K562 (cell line): Measurements from ENCODE around the gene FAM136A. TPM values are rescaled to one million over a fixed set of nuclear protein-coding genes. Genes with fewer than 3 reads are reported as not detected.

Source experiments
- E2F8 ChIP-seq: fragments of 450-650 bp; IDR thresholded peaks from 2 replicates; pipeline ENCODE4 v1.7.1; 2018; ENCODE audit warnings: mild to moderate bottlenecking, low read depth; ENCODE audit not compliant: partially characterized antibody
- EGR1 ChIP-seq: fragments of 450-650 bp; conservative IDR thresholded peaks from 2 replicates; pipeline ENCODE4 v1.6.1; 2017; ENCODE audit warnings: mild to moderate bottlenecking
- IRF1 ChIP-seq: sonication (generic); formaldehyde crosslinking; IDR thresholded peaks from 2 replicates; pipeline ENCODE4 v1.8.0; 2022; ENCODE audit warnings: missing genetic modification reagents, mild to moderate bottlenecking, borderline replicate concordance
- IRF2 ChIP-seq: sonication (generic); formaldehyde crosslinking; IDR thresholded peaks from 2 replicates; pipeline ENCODE4 v1.8.1; 2022; ENCODE audit warnings: mild to moderate bottlenecking, missing genetic modification reagents
- L3MBTL2 ChIP-seq: fragments of 450-650 bp; IDR thresholded peaks from 2 replicates; pipeline ENCODE4 v1.6.1; 2016; ENCODE audit warnings: mild to moderate bottlenecking, moderate library complexity
- NR2C1 ChIP-seq, 2 experiments: fragments of 450-650 bp; IDR thresholded peaks; 2 replicates each; pipeline ENCODE4 v1.6.1; 2017; ENCODE audit warnings: mild to moderate bottlenecking in 2 of 2, antibody characterized with exemption in 1 of 2, inconsistent platforms in 1 of 2, missing compliant biosample characterization in 1 of 2, missing genetic modification characterization in 1 of 2
- PTBP1 ChIP-seq: fragments of 200-400 bp; formaldehyde crosslinking; IDR thresholded peaks from 2 replicates; pipeline ENCODE4 v1.6.1; 2017; ENCODE audit warnings: low read depth, low read length
- RAD51 ChIP-seq: fragments of 450-650 bp; IDR thresholded peaks from 2 replicates; pipeline ENCODE4 v1.7.1; 2016; ENCODE audit warnings: low read depth, mild to moderate bottlenecking, borderline replicate concordance
- RBM14 ChIP-seq: fragments of 200-400 bp; formaldehyde crosslinking; IDR thresholded peaks from 2 replicates; pipeline ENCODE4 v1.6.1; 2018; ENCODE audit warnings: low read depth, mild to moderate bottlenecking, low read length, moderate library complexity, borderline replicate concordance; ENCODE audit not compliant: insufficient read depth
- RBM15 ChIP-seq: fragments of 200-400 bp; formaldehyde crosslinking; IDR thresholded peaks from 2 replicates; pipeline ENCODE4 v1.6.1; 2018; ENCODE audit warnings: mild to moderate bottlenecking, low read length, moderate library complexity; ENCODE audit not compliant: insufficient read depth
- RNF219 ChIP-seq: fragments of 250-450 bp; sonication (Bioruptor Pico); IDR thresholded peaks from 2 replicates; pipeline ENCODE4 v1.5.0; 2022; ENCODE audit warnings: mild to moderate bottlenecking
- SRSF7 ChIP-seq: fragments of 200-400 bp; formaldehyde crosslinking; optimal IDR thresholded peaks from 2 replicates; pipeline ENCODE3; 2017; ENCODE audit warnings: mild to moderate bottlenecking, low read depth, low read length
- TCF3 ChIP-seq: sonication (generic); formaldehyde crosslinking; IDR thresholded peaks from 2 replicates; pipeline ENCODE4 v1.4.0; 2020; ENCODE audit warnings: mild to moderate bottlenecking, missing genetic modification reagents
- TRIM24 ChIP-seq, 2 experiments: fragments of 450-650 bp; IDR thresholded peaks; 2 replicates each; pipeline ENCODE4 v1.6.1; 2016
- ZFP1 ChIP-seq: fragments of 450-650 bp; formaldehyde crosslinking; IDR thresholded peaks from 2 replicates; pipeline ENCODE4 v1.4.0; 2020; ENCODE audit warnings: mild to moderate bottlenecking, mixed read lengths
- ZNF140 ChIP-seq: fragments of 250-450 bp; sonication (Bioruptor Pico); IDR thresholded peaks from 2 replicates; pipeline ENCODE4 v1.8.0; 2021; ENCODE audit warnings: moderate library complexity, mild to moderate bottlenecking, inconsistent platforms
- polyA plus RNA-seq, 8 experiments: library from polyadenylated mRNA; depleted of rRNA in 4 of 8; stranded (reverse) in 5 of 8; unstranded in 3 of 8; fragments of >200 nt; fragmentation: Nextera tagmentation in 2 of 8; fragmentation: Illumina TruSeq in 1 of 8; extraction: Ambion mirVana in 2 of 8; extraction: Trizol in 1 of 8; gene quantifications; 2 replicates each; pipeline versions ENCODE4 v1.2.1 to v1.2.3, GENCODE V29; 2011 to 2014; ENCODE audit warnings: inconsistent platforms in 1 of 8, missing spikeins in 1 of 8
- total RNA-seq, 7 experiments: library from RNA; depleted of rRNA in 6 of 7; stranded (reverse); fragments of >200 nt in 6 of 7; fragmentation: Illumina TruSeq in 2 of 7; extraction: Trizol in 2 of 7; gene quantifications; 2 replicates each; pipeline versions ENCODE4 v1.2.1 to v1.2.3, GENCODE V29; 2011 to 2021; ENCODE audit warnings: low replicate concordance in 1 of 7
- TF ChIP-seq, protein P1 (sequence below): fragments of 250-450 bp; sonication (Bioruptor Pico); IDR thresholded peaks from 2 replicates; pipeline ENCODE4 v1.4.0; 2020; ENCODE audit warnings: borderline replicate concordance
- TF ChIP-seq, protein P2 (sequence below): fragments of 250-450 bp; sonication (Bioruptor Pico); IDR thresholded peaks from 2 replicates; pipeline ENCODE4 v1.4.0; 2020

The FAM136A gene
- total and polyA plus RNA-seq, 9 of the 15 experiments (the other 6 are each of a cell fraction or from before 2014, with no cell fraction given): 89.0 to 151 (median 104) TPM

DNA sequence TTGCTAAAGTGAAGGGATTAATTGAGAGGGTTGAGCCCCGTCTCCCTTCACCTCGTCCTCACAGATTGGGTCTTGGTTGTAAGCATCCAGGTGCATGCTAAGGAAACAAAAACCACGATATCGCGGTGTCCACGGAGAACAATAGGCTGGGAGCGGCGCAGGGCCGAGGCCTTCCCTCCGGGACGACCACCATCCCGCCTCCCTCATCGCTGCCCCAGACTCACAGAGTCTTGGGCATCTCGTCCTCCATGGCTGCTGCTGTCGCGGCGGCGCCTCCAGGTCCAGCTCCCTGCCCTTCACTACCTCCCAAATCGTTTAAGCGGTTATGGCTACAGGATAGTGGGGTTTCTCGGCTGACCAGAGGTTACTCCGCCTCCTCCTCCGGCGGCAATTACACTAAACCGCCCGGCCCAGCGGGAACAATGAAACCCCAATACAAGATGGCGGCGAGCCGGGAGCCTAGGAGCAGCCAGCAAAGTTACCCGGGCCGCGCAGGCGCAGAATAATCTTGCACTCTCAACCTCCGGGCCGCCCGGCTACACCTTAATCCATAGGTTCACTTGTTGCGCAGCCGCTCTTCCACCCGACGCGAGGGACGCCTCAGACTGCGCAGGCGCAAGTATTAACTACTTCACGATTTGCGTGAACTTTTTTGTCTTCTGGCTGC is 53.6 kb downstream of the FAM136A start, which contains the start of gene TIA1 (continued):
- TF ChIP-seq IRF2 (CRISPR knock-in tag) (no peak), RBM14 (no peak), RBM15 (no peak), NR2C1 (IDR thresholded peaks at IDR 0.05) (peak; percentile 49), NR2C1 (tag; IDR thresholded peaks at IDR 0.05) (no peak; the same call in 1 of the 2 replicates), TCF3 (CRISPR knock-in tag) (0 out of 2 replicates have a peak, but pooled peaks have one; percentile 12), RAD51 (no peak), ZNF140 (no peak), E2F8 (no peak), L3MBTL2 (no peak), IRF1 (no peak), SRSF7 (no peak), RNF219 (no peak), EGR1 (no peak), TRIM24 (IDR thresholded peaks at IDR 0.05) (no peak), PTBP1 (no peak), ZFP1 (CRISPR knock-in tag) (no peak)
- TF ChIP-seq, protein P1, sequence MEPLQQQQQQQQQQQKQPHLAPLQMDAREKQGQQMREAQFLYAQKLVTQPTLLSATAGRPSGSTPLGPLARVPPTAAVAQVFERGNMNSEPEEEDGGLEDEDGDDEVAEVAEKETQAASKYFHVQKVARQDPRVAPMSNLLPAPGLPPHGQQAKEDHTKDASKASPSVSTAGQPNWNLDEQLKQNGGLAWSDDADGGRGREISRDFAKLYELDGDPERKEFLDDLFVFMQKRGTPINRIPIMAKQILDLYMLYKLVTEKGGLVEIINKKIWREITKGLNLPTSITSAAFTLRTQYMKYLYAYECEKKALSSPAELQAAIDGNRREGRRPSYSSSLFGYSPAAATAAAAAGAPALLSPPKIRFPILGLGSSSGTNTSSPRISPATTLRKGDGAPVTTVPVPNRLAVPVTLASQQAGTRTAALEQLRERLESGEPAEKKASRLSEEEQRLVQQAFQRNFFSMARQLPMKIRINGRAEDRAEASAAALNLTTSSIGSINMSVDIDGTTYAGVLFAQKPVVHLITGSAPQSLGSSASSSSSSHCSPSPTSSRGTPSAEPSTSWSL (CRISPR knock-in tag): no peak
- TF ChIP-seq, protein P2, sequence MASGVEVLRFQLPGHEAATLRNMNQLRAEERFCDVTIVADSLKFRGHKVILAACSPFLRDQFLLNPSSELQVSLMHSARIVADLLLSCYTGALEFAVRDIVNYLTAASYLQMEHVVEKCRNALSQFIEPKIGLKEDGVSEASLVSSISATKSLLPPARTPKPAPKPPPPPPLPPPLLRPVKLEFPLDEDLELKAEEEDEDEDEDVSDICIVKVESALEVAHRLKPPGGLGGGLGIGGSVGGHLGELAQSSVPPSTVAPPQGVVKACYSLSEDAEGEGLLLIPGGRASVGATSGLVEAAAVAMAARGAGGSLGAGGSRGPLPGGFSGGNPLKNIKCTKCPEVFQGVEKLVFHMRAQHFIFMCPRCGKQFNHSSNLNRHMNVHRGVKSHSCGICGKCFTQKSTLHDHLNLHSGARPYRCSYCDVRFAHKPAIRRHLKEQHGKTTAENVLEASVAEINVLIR (CRISPR knock-in tag): no peak
